Lower leg skin (tissue), 4 donors: ENCODE results near the gene BBOF1. TPM values are rescaled to one million over a fixed set of nuclear protein-coding genes. Genes with fewer than 3 reads are reported as not detected.
"Not testable (repeated sequence)": the region's sequence is repeated elsewhere in the genome, so short reads cannot be mapped to it uniquely, and the experiment has no call there.

Experiments used
- DNase-seq, 2 donors: peaks; one replicate each; pipeline ENCODE4 v3.0.0-alpha.2; 2019; ENCODE audit warnings: low spot score in 2 of 2
- H3K4me3 ChIP-seq: fragments of 200-600 bp; sonication (generic); 2 replicates; pipeline ENCODE4 v1.5.1; 2017; ENCODE audit warnings: mild to moderate bottlenecking, low read depth; ENCODE audit not compliant: poor library complexity, severe bottlenecking
- CTCF ChIP-seq, 3 donors: fragments of 450-650 bp; IDR thresholded peaks; one replicate each; pipeline ENCODE4 v1.5.1; 2016; ENCODE audit warnings: antibody characterized with exemption in 3 of 3, mild to moderate bottlenecking in 3 of 3, moderate library complexity in 2 of 3
- POLR2A ChIP-seq, 2 donors: fragments of 450-650 bp; IDR thresholded peaks; one replicate each; pipeline ENCODE4 v1.6.1; 2016 to 2017; ENCODE audit warnings: antibody characterized with exemption in 2 of 2, mild to moderate bottlenecking in 1 of 2, moderate library complexity in 1 of 2
- WGBS, 2 donors: methylation state at CpG; one replicate each; pipeline ENCODE4 v1.1.5; 2018; 5-methylcytosine and 5-hydroxymethylcytosine counted together
- intact Hi-C: fragments of 100-400 bp; cut with DNase I; formaldehyde crosslinking; loops from one replicate; pipeline ENCODE4 v1.15.0; 2023; ENCODE audit warnings: low total_unique reads
- total RNA-seq, 4 donors: library from RNA; depleted of rRNA; stranded (reverse); fragments of >200 nt; gene quantifications; one replicate each; pipeline ENCODE4 v1.1.0, GENCODE V29; 2016

The BBOF1 gene
- total RNA-seq, 4 donors from 2014 or later: 2.1 to 9.1 (median 3.7) TPM

DNA sequence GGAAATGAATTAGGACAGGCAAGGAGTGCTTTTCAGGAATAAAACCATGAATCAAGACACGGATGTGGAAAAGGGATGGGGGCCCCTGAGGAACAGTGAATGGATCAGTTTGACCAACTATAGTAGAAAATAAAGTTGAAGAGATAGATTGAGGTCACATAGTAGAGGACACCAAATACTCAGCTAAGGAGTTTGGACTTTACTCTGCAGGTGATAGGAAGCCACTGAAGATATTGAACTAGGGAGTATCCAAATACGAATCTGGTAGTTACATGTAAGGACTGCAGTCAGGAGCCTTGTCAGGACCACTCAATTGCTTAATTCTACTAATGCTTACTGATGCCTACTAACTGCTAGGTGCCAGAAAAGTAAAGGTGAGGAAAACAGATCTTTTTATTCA, 20.4 kb upstream of the BBOF1 start:
- no peak for TF ChIP-seq POLR2A (IDR thresholded peaks at IDR 0.05)
- no peak for TF ChIP-seq CTCF (IDR thresholded peaks at IDR 0.05)
- intact Hi-C loops: no loop called here
- no peak for DNase-seq
- 86 to 87% methylated on average over 2 of the region's 2 CpGs for WGBS, 2 donors
- H3K4me3 ChIP-seq: no peak overlapping the region

- intact Hi-C loops, DNase-seq, H3K4me3 ChIP-seq: not testable (repeated sequence)
- WGBS, 2 donors: 96% methylated on average over 3 of the region's 3 CpGs
These were observed 13.5 kb upstream of the BBOF1 start for GRCh38 chr14:74005664-74006063.

DNA sequence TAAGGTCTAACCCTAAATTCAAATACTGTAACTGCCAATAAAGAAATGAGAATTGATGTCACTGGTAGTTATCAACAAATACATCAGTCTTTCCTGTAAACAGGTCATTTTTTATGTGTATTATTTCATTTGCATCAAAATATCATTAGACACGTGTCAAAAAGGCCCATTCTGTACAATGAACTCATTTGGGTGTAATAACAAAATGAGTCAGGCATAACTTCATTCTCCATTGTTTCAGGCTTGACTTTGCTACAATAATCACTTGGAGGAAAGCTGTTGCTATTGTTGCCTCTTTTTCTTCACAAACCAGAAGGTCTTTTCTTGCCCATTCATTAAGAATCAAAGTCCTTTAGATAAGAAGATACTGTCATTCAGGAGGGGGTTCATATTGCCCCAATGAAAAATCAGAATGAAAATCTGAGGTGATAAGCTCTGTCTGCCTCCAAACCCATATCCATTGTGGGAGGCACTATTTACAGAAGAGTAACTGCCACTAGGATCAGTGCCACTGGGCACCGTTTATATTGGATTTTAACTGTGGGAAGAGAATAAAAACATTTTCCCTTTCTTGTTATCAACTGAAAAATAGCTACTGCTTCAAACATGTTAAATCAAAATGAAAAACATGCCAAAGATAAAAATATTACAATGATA, 10.2 kb upstream of the BBOF1 start:
- intact Hi-C loops: no loop called here
- no peak overlapping the region for H3K4me3 ChIP-seq
- DNase-seq: no peak
- TF ChIP-seq POLR2A (IDR thresholded peaks at IDR 0.05) (no peak), CTCF (IDR thresholded peaks at IDR 0.05) (no peak)
- WGBS, 2 donors: 78 to 79% methylated on average over 2 of the region's 2 CpGs

DNA sequence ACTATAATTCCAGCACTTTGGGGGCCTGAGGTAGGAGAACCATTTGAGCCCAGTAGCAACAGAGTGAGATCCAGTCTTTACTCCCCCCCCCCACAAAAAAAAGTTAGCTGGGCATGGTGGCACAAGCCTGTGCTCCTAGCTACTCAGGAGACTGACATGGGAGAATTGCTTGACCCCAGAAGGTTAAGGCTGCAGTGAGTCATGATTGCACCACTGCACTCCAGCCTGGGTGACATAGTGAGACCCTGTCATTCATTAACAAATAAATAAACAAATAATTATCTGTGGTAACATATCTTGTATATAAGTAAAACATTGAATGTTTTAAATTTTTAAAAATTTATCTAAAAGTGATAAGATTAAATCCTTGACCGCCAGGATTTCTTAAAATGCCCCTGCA, 4.8 kb upstream of the BBOF1 start:
- H3K4me3 ChIP-seq: no peak overlapping the region
- intact Hi-C loops: no loop called here
- WGBS, 2 donors: 97% methylated on average over 1 of the region's 1 CpG
- TF ChIP-seq CTCF (IDR thresholded peaks at IDR 0.05): no peak
- no peak for TF ChIP-seq POLR2A (IDR thresholded peaks at IDR 0.05)
- no peak for DNase-seq

GRCh38 chr14:74015176-74015575, 4.0 kb upstream of the BBOF1 start:
- H3K4me3 ChIP-seq: no peak overlapping the region
- no peak for DNase-seq
- intact Hi-C loops: no loop called here
- TF ChIP-seq POLR2A (IDR thresholded peaks at IDR 0.05): no peak
- no peak for TF ChIP-seq CTCF (IDR thresholded peaks at IDR 0.05)
- 77 to 82% methylated on average over 3 of the region's 3 CpGs for WGBS, 2 donors

DNA sequence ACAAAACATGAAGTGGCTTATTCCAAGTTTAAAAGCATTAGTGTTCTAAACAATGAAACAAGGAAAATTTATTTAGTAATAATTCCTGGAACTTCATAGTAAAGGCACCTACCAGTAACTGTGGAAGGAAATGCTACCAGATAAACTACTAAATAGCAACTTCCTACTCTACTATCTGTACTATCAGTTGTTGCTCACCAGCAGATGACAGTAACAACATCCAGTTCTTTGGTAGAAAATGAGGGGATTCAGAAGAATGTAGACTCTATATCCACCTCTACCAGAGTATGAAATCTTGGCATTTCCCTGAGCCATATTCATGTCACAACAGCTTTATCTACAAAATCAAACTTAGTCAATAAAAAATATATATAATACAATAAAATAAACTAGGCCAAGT, 3.2 kb upstream of the BBOF1 start:
- TF ChIP-seq POLR2A (IDR thresholded peaks at IDR 0.05) (no peak), CTCF (IDR thresholded peaks at IDR 0.05) (no peak)
- no peak overlapping the region for H3K4me3 ChIP-seq
- intact Hi-C loops: no loop called here
- DNase-seq: no peak
